Activated naive CD8-positive, alpha-beta T cell treated with anti-CD3 and anti-CD28 coated beads, Interleukin-2, amount 10 ng/mL, durations not matched to agents 7 days and 5 days (primary cell): ENCODE measurements around the gene RAB3GAP1. TPM values are rescaled to one million over a fixed set of nuclear protein-coding genes. Genes with fewer than 3 reads are reported as not detected.

Experiments
- ATAC-seq: fragments of 150-1000 bp; cut with Tn5 transposase; one replicate; pipeline ENCODE4 v1.10.0; 2021; ENCODE audit warnings: low read depth, moderate library complexity
- POLR2A ChIA-PET: fragments of 350-600 bp; sonication (Branson Sonifier 250); formaldehyde crosslinking; loops from one replicate; lab custom pipeline; 2021; ENCODE audit warnings: antibody characterized with exemption; lab: Charles Lee
- DNase-seq: peaks from one replicate; pipeline ENCODE4 v3.0.0; 2021
- H3K27ac Mint-ChIP-seq: one replicate; pipeline ENCODE4 v1.8.0; 2022; ENCODE audit warnings: mild to moderate bottlenecking, mixed read lengths
- H3K27me3 Mint-ChIP-seq: one replicate; pipeline ENCODE4 v1.8.0; 2022; ENCODE audit warnings: mild to moderate bottlenecking, moderate library complexity, mixed read lengths
- H3K36me3 Mint-ChIP-seq: one replicate; pipeline ENCODE4 v1.8.0; 2021; ENCODE audit warnings: mild to moderate bottlenecking, mixed read lengths
- H3K4me1 Mint-ChIP-seq: one replicate; pipeline ENCODE4 v1.8.0; 2021; ENCODE audit warnings: mixed read lengths
- H3K4me3 Mint-ChIP-seq: one replicate; pipeline ENCODE4 v1.8.0; 2022; ENCODE audit warnings: mild to moderate bottlenecking, moderate library complexity, mixed read lengths
- H3K9me3 Mint-ChIP-seq: one replicate; pipeline ENCODE4 v1.8.0; 2021; ENCODE audit warnings: mixed read lengths
- total RNA-seq, 2 experiments: library from RNA; stranded (reverse); gene quantifications; one replicate each; pipeline ENCODE4 v1.2.3, GENCODE V29; 2021

Gene RAB3GAP1
- total RNA-seq, 2 experiments from 2014 or later: 22.9 to 24.0 TPM

DNA sequence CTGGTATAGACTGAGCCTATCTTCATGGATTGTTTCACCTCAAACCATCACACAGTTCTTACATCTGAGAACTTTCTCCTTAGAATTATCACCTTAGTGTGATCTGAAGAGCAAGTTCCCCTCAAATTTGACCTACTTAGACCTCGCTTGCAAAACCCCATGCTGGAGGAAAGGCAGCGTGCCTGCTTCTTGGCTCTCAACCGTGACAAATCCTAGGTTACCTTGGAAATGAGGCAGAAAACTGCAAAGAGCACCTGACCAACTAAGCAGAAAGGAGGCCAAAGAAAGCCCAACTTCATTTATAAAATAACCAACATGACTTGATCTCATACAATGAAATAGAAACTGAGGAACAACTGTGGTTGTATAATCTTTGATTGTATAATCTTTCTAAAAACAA is 146.4 kb downstream of the RAB3GAP1 start:
- Mint-ChIP-seq H3K4me3 (no peak overlapping the region), H3K9me3 (peaks cover 2% of the 10 kb centered on the region), H3K4me1 (no peaks in the 10 kb centered on the region), H3K27ac (no peak overlapping the region), H3K36me3 (peaks cover 1% of the 10 kb centered on the region), H3K27me3 (no peaks in the 10 kb centered on the region)
- DNase-seq (no peak), ATAC-seq (no peak)
- POLR2A ChIA-PET: no interaction called here

DNA sequence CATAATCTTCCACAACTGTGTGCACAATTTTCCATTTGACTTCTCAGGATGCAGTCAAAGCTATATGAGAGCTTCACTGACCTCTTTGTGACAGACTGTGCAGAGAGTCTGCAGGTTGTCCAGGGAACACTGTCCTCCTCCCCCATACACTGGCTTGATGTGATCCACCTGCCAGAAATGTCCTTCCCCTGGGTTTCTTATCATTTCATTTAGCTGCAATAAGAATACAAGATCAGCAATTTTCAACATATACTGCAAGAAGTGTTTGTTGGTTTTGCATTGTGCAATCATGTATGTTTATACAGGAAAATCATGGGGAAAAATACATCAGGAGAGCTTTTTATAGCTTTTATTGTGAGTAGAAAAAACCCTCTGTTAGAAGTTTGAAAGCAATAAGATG is 150.7 kb downstream of the RAB3GAP1 start:
- DNase-seq (no peak), ATAC-seq (no peak)
- POLR2A ChIA-PET: no interaction called here
- no peaks in the 10 kb centered on the region for H3K27me3 Mint-ChIP-seq
- no peak overlapping the region for H3K27ac Mint-ChIP-seq
- no peaks in the 10 kb centered on the region for H3K4me1 Mint-ChIP-seq
- H3K36me3 Mint-ChIP-seq: peaks cover 4% of the 10 kb centered on the region
- no peaks in the 10 kb centered on the region for H3K9me3 Mint-ChIP-seq
- no peak overlapping the region for H3K4me3 Mint-ChIP-seq

DNA sequence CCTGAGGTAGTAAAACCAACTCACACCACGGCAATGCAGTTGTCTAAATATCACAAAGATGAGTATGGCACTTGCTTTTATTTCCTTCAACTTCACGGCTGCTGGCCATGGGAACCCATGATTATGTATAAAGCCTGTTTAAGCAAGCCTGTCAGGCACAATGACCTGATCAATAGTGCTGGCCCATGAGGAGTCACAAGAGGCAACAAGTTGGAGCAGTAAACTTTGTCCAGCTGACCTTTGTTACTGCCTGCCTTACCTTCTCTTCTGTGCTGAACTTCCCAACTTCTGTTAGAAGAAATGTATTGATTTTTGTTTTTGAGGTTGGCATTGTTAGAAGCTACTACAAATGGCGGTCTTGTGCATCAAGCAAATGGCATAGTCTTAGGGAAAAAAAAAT is 151.9 kb downstream of the RAB3GAP1 start:
- H3K27ac Mint-ChIP-seq: no peak overlapping the region
- DNase-seq: no peak
- H3K27me3 Mint-ChIP-seq: no peaks in the 10 kb centered on the region
- H3K36me3 Mint-ChIP-seq: peaks cover 4% of the 10 kb centered on the region
- no peaks in the 10 kb centered on the region for H3K9me3 Mint-ChIP-seq
- POLR2A ChIA-PET: no interaction called here
- no peak for ATAC-seq
- H3K4me1 Mint-ChIP-seq: no peaks in the 10 kb centered on the region
- H3K4me3 Mint-ChIP-seq: no peak overlapping the region

DNA sequence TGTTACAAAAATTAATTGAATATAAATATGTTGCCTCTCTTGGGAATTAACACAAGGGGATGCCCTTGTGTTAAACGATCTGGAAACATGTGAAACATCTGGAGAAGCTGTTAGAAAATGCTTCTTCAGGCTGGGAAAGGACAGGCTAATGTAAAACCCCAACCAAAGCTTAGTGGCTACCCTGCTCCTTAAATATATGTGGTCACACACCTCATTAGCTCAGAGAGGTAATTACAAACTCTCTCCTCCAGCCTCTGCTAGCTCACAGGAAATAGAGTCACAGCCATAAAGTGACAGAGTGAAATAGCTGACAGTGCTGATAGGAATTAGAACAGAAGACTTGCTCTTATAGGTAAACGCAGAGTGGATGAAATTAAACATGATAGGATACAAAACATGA is 155.9 kb downstream of the RAB3GAP1 start:
- POLR2A ChIA-PET: no interaction called here
- no peaks in the 10 kb centered on the region for H3K4me1 Mint-ChIP-seq

DNA sequence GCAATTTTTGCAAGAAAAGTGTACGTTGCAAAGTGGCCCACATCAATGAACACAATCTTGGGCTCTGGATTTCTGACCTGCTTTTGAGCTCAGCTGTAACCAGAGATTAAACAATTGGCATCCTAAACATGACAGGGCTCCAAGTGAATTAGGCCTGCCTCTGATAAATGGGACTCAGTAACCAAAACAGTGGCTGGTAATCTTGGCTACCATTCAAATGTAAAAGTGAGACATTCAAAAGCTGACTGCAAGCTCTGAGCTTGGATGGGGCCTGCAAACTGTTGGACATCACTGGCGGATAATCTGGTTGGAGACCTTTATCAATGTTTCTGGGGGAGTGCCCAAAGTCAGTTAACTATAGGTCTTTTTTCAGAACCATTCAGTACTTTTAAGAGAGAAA is 160.7 kb downstream of the RAB3GAP1 start:
- H3K4me1 Mint-ChIP-seq: no peaks in the 10 kb centered on the region
- ATAC-seq (no peak), DNase-seq (no peak)
- POLR2A ChIA-PET: no interaction called here
- H3K9me3 Mint-ChIP-seq: no peaks in the 10 kb centered on the region
- H3K27me3 Mint-ChIP-seq: no peaks in the 10 kb centered on the region
- H3K27ac Mint-ChIP-seq: no peak overlapping the region
- peaks cover 7% of the 10 kb centered on the region for H3K36me3 Mint-ChIP-seq
- no peak overlapping the region for H3K4me3 Mint-ChIP-seq

More for the DNA sequence above, 155.9 kb downstream of the RAB3GAP1 start:
- Mint-ChIP-seq H3K9me3 (no peaks in the 10 kb centered on the region), H3K27ac (no peak overlapping the region), H3K27me3 (no peaks in the 10 kb centered on the region), H3K4me3 (no peak overlapping the region), H3K36me3 (peaks cover 8% of the 10 kb centered on the region)
- DNase-seq (no peak), ATAC-seq (no peak)

DNA sequence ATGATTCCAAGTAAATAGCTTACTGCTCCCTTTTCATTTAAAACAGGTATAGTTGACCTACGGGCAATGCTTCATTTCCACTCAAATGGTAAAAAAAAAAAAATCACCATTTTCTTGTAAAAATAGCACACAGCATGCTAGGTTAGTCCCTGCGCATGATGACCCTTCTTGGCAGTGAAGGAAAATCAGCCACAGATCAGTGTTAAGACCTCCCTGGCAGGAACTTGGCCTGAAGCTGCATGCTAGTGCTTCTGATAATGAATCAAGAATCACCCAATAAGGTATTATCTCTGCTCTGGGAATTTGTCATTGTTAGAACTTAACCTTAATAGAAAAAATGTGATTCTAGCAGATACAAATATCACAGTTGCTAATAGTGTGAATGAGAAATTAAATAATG is 166.3 kb downstream of the RAB3GAP1 start:
- H3K27me3 Mint-ChIP-seq: no peaks in the 10 kb centered on the region
- H3K9me3 Mint-ChIP-seq: peaks cover 1% of the 10 kb centered on the region
- DNase-seq (no peak), ATAC-seq (no peak)
- H3K4me1 Mint-ChIP-seq: no peaks in the 10 kb centered on the region
- no peak overlapping the region for H3K4me3 Mint-ChIP-seq
- H3K36me3 Mint-ChIP-seq: peaks cover 5% of the 10 kb centered on the region
- H3K27ac Mint-ChIP-seq: no peak overlapping the region
- POLR2A ChIA-PET: no interaction called here

DNA sequence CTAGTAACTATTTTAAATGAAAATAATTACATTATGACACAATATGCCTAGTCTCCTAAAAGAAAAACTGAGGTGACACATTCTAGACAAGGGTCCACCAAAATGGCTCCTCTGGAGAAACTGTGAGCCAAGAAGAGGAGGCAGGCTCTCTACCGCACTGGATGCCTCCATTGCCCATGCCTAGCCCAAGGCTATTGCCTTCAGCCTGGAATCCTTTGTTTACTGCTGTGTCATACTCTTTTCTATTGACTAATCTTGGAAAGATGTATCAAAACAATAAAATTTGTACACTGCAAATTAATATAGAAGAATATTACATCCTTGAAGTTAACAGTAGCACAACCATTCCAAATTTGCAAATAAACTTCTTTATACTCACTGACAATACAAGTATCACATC is 167.1 kb downstream of the RAB3GAP1 start:
- H3K4me1 Mint-ChIP-seq: no peaks in the 10 kb centered on the region
- peaks cover 1% of the 10 kb centered on the region for H3K9me3 Mint-ChIP-seq
- ATAC-seq: no peak
- H3K4me3 Mint-ChIP-seq: no peak overlapping the region
- POLR2A ChIA-PET: no interaction called here
- no peaks in the 10 kb centered on the region for H3K27me3 Mint-ChIP-seq
- DNase-seq: no peak
- H3K36me3 Mint-ChIP-seq: peaks cover 5% of the 10 kb centered on the region
- H3K27ac Mint-ChIP-seq: no peak overlapping the region

Other genes with a start within 250 kb of the RAB3GAP1 start
- gene ACMSD, start 213.7 kb upstream of the RAB3GAP1 start, total RNA-seq: not detected
- 10 to 100 TPM; 48.3 to 50.3 TPM for gene CCNT2, start 133.5 kb upstream of the RAB3GAP1 start, total RNA-seq
- gene MAP3K19, start 4.8 kb upstream of the RAB3GAP1 start, total RNA-seq: not detected